IMR-90 (cell line): ENCODE results near the gene LTBP2. TPM values are rescaled to one million over a fixed set of nuclear protein-coding genes. Genes with fewer than 3 reads are reported as not detected.

Experiments
- SMC3 ChIP-seq: fragments of 150-350 bp; IDR thresholded peaks from 2 replicates; pipeline ENCODE4 v1.6.1; 2016; ENCODE audit warnings: low read depth, mild to moderate bottlenecking, antibody characterized with exemption, low read length, moderate library complexity
- polyA plus RNA-seq, 3 experiments: library from polyadenylated mRNA; depleted of rRNA; stranded (reverse); fragments of >200 nt; gene quantifications; 2 replicates each; pipeline ENCODE4 v1.2.3, GENCODE V29; 2012; ENCODE audit warnings: low replicate concordance in 1 of 3
- total RNA-seq: library from RNA; depleted of rRNA; stranded (reverse); fragments of >200 nt; gene quantifications from 2 replicates; pipeline ENCODE4 v1.2.3, GENCODE V29; 2012
- TF ChIP-seq, protein P1 (sequence below): conservative IDR thresholded peaks from 2 replicates; pipeline ENCODE4 v1.5.1; 2012; ENCODE audit warnings: mild to moderate bottlenecking, low read depth, low read length, improper control_type of control experiment

LTBP2 gene
- total and polyA plus RNA-seq, 2 of the 4 experiments (the other 2 are of a cell fraction) = 23.8 to 79.3 TPM

DNA sequence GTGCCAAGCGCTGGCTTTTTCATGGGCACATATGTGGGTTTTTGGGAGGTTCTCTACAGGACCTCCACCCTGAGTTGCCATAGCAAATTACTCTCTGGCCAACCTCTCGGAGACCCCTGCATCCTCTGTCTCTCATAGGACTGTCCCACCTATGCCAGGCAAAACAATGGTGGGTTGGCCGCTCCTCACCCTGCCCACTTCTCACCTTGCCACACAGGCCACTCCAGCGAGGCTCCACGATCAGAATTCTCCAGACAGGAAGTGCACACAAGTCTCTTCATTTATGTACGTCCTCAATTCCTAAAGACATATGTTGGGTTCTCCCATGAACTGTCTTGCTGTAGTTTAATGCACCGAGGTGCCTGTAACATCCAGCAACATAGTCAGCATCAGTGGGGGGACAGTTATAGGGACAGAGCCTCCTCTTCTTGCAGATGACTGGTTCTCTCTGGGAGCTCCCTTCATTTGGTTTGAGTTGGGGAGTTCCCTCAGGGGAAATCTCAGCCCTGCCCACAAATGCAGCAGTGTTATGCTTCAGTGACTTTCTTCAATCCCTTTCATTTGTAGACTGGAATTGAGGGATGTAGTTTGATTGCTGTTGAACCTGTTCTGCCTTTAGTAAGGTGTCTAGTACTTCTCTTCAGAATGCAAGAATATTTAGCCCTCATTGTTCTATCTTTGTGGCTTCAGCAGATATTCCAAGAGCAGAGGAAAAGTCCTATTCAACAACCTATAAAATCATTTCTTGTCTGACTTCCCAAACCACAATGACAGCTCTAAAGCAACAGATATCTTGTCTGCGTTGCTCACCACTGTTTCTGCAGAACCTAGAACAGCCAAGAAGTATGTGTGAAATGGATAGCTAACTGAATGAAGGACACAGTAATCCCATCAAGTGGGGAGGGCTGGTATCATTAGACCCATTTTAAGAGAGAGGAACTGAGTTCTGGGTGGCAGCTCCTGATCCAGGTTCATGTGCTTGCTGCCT lies 2.8 kb upstream of the LTBP2 start (continued):
- TF ChIP-seq, protein P1, sequence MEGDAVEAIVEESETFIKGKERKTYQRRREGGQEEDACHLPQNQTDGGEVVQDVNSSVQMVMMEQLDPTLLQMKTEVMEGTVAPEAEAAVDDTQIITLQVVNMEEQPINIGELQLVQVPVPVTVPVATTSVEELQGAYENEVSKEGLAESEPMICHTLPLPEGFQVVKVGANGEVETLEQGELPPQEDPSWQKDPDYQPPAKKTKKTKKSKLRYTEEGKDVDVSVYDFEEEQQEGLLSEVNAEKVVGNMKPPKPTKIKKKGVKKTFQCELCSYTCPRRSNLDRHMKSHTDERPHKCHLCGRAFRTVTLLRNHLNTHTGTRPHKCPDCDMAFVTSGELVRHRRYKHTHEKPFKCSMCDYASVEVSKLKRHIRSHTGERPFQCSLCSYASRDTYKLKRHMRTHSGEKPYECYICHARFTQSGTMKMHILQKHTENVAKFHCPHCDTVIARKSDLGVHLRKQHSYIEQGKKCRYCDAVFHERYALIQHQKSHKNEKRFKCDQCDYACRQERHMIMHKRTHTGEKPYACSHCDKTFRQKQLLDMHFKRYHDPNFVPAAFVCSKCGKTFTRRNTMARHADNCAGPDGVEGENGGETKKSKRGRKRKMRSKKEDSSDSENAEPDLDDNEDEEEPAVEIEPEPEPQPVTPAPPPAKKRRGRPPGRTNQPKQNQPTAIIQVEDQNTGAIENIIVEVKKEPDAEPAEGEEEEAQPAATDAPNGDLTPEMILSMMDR = no peak
- no peak for TF ChIP-seq SMC3
